K562 (cell line): ENCODE results near the gene CNOT10. TPM values are rescaled to one million over a fixed set of nuclear protein-coding genes. Genes with fewer than 3 reads are reported as not detected.

Experiments
- CBX3 ChIP-seq, 2 experiments: IDR thresholded peaks; 1 replicate in 1 of 2; 2 replicates in 1 of 2; pipeline ENCODE4 v1.6.1; 2012; ENCODE audit warnings: inconsistent platforms in 2 of 2, low read length in 2 of 2, borderline replicate concordance in 1 of 2, control low read depth in 1 of 2
- CXXC5 ChIP-seq: fragments of 250-450 bp; sonication (Bioruptor Pico); IDR thresholded peaks from 2 replicates; pipeline ENCODE4 v1.8.0; 2022; ENCODE audit warnings: inconsistent platforms, mild to moderate bottlenecking, moderate library complexity
- FOXJ2 ChIP-seq: fragments of 200-800 bp; sonication (Bioruptor generic); IDR thresholded peaks from 2 replicates; pipeline ENCODE4 v1.6.1; 2016; ENCODE audit warnings: missing genetic modification characterization, missing compliant biosample characterization
- GTF2F1 ChIP-seq: IDR thresholded peaks from 2 replicates; pipeline ENCODE4 v1.6.1; 2011; ENCODE audit warnings: low read depth, low read length, improper control_type of control experiment
- HMGN3 ChIP-seq: IDR thresholded peaks from 2 replicates; pipeline ENCODE4 v1.6.1; 2011; ENCODE audit warnings: borderline replicate concordance, low read depth, mild to moderate bottlenecking, mixed read lengths, low read length; ENCODE audit not compliant: insufficient read length; ENCODE audit errors: extremely low read depth
- KAT2B ChIP-seq: IDR thresholded peaks from one replicate; pipeline ENCODE4 v1.6.1; 2012; ENCODE audit warnings: low read depth, mild to moderate bottlenecking, control low read depth, inconsistent platforms, low read length, moderate library complexity
- NCOA4 ChIP-seq: fragments of 450-650 bp; IDR thresholded peaks from 2 replicates; pipeline ENCODE4 v1.6.1; 2018; ENCODE audit warnings: mild to moderate bottlenecking; ENCODE audit not compliant: partially characterized antibody
- RB1 ChIP-seq: fragments of 450-650 bp; IDR thresholded peaks from 2 replicates; pipeline ENCODE4 v1.6.1; 2017; ENCODE audit warnings: low read depth, mild to moderate bottlenecking
- RBM15 ChIP-seq: fragments of 200-400 bp; formaldehyde crosslinking; IDR thresholded peaks from 2 replicates; pipeline ENCODE4 v1.6.1; 2018; ENCODE audit warnings: mild to moderate bottlenecking, low read length, moderate library complexity; ENCODE audit not compliant: insufficient read depth
- RBM39 ChIP-seq: fragments of 200-400 bp; formaldehyde crosslinking; optimal IDR thresholded peaks from 2 replicates; pipeline ENCODE3; 2018; ENCODE audit warnings: low read depth, low read length
- RNF2 ChIP-seq: sonication (generic); IDR thresholded peaks from 2 replicates; pipeline ENCODE4 v1.6.1; 2016
- SMAD3 ChIP-seq: fragments of 450-650 bp; formaldehyde crosslinking; conservative IDR thresholded peaks from 2 replicates; pipeline ENCODE4 v1.4.0; 2020; ENCODE audit warnings: mild to moderate bottlenecking
- ZFP1 ChIP-seq: fragments of 450-650 bp; formaldehyde crosslinking; IDR thresholded peaks from 2 replicates; pipeline ENCODE4 v1.4.0; 2020; ENCODE audit warnings: mild to moderate bottlenecking, mixed read lengths
- ZNF174 ChIP-seq: fragments of 250-450 bp; sonication (Bioruptor Pico); IDR thresholded peaks from 2 replicates; pipeline ENCODE4 v1.4.0; 2020; ENCODE audit warnings: mild to moderate bottlenecking
- ZNF217 ChIP-seq: sonication (generic); formaldehyde crosslinking; IDR thresholded peaks from 2 replicates; pipeline ENCODE4 v1.8.0; 2022; ENCODE audit warnings: mild to moderate bottlenecking, missing genetic modification reagents
- ZNF232 ChIP-seq: sonication (generic); formaldehyde crosslinking; IDR thresholded peaks from 2 replicates; pipeline ENCODE4 v1.8.0; 2022; ENCODE audit warnings: mild to moderate bottlenecking, missing genetic modification reagents
- ZNF589 ChIP-seq: fragments of 200-800 bp; sonication (Bioruptor generic); IDR thresholded peaks from 2 replicates; pipeline ENCODE4 v1.6.1; 2016; ENCODE audit warnings: low read depth, missing genetic modification characterization, missing compliant biosample characterization
- polyA plus RNA-seq, 8 experiments: library from polyadenylated mRNA; depleted of rRNA in 4 of 8; stranded (reverse) in 5 of 8; unstranded in 3 of 8; fragments of >200 nt; fragmentation: Nextera tagmentation in 2 of 8; fragmentation: Illumina TruSeq in 1 of 8; extraction: Ambion mirVana in 2 of 8; extraction: Trizol in 1 of 8; gene quantifications; 2 replicates each; pipeline versions ENCODE4 v1.2.1 to v1.2.3, GENCODE V29; 2011 to 2014; ENCODE audit warnings: inconsistent platforms in 1 of 8, missing spikeins in 1 of 8
- total RNA-seq, 7 experiments: library from RNA; depleted of rRNA in 6 of 7; stranded (reverse); fragments of >200 nt in 6 of 7; fragmentation: Illumina TruSeq in 2 of 7; extraction: Trizol in 2 of 7; gene quantifications; 2 replicates each; pipeline versions ENCODE4 v1.2.1 to v1.2.3, GENCODE V29; 2011 to 2021; ENCODE audit warnings: low replicate concordance in 1 of 7
- TF ChIP-seq, protein P1 (sequence below): sonication (generic); formaldehyde crosslinking; IDR thresholded peaks from 2 replicates; pipeline ENCODE4 v1.8.0; 2023; ENCODE audit warnings: missing genetic modification reagents, mild to moderate bottlenecking, borderline replicate concordance
- TF ChIP-seq, protein P2 (sequence below): fragments of 250-450 bp; sonication (Bioruptor Pico); IDR thresholded peaks from 2 replicates; pipeline ENCODE4 v1.5.0; 2021
- TF ChIP-seq, protein P3 (sequence below): sonication (generic); formaldehyde crosslinking; IDR thresholded peaks from 2 replicates; pipeline ENCODE4 v1.8.1; 2023; ENCODE audit warnings: mild to moderate bottlenecking, missing genetic modification reagents, moderate library complexity

Gene CNOT10
- total and polyA plus RNA-seq, 9 of the 15 experiments (the other 6 are each of a cell fraction or from before 2014, with no cell fraction given) = 35.7 to 114 (median 81.9) TPM

DNA sequence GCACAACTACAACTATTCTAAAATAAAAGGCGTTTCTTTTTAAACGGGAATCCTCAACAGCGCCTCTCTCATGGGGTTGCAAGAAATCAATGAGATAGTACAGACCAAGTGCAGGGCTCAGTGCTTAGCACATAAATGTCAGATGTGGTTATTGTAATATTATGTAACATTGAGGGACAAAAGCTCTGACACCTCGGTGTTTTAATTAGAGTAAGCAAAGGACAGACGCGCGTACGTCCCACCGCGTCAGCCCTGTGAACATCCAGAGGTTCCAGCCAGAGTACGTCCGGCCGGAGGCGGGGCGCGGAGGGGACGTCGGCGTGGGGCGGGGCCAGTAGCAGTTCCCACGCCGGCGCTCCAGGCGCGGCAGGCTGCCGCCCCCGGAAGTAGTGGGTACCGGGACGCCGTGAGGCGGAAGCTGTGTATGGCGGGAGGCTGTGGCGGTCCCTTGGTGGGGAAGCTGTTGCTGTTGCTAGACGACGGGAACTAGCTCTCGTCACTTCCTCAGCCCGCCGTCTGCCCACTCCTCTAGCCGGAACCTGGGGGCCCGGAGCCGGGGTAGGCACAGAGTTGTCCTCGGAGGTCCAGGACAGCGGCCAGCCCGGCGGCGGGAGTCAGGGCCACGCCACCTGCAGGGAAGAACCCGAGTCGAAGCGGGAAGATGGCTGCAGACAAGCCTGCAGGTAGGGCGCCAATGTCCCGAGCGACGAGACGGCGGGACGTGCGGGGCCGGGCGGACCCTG is at the start of gene CNOT10 (continued):
- TF ChIP-seq, protein P1, sequence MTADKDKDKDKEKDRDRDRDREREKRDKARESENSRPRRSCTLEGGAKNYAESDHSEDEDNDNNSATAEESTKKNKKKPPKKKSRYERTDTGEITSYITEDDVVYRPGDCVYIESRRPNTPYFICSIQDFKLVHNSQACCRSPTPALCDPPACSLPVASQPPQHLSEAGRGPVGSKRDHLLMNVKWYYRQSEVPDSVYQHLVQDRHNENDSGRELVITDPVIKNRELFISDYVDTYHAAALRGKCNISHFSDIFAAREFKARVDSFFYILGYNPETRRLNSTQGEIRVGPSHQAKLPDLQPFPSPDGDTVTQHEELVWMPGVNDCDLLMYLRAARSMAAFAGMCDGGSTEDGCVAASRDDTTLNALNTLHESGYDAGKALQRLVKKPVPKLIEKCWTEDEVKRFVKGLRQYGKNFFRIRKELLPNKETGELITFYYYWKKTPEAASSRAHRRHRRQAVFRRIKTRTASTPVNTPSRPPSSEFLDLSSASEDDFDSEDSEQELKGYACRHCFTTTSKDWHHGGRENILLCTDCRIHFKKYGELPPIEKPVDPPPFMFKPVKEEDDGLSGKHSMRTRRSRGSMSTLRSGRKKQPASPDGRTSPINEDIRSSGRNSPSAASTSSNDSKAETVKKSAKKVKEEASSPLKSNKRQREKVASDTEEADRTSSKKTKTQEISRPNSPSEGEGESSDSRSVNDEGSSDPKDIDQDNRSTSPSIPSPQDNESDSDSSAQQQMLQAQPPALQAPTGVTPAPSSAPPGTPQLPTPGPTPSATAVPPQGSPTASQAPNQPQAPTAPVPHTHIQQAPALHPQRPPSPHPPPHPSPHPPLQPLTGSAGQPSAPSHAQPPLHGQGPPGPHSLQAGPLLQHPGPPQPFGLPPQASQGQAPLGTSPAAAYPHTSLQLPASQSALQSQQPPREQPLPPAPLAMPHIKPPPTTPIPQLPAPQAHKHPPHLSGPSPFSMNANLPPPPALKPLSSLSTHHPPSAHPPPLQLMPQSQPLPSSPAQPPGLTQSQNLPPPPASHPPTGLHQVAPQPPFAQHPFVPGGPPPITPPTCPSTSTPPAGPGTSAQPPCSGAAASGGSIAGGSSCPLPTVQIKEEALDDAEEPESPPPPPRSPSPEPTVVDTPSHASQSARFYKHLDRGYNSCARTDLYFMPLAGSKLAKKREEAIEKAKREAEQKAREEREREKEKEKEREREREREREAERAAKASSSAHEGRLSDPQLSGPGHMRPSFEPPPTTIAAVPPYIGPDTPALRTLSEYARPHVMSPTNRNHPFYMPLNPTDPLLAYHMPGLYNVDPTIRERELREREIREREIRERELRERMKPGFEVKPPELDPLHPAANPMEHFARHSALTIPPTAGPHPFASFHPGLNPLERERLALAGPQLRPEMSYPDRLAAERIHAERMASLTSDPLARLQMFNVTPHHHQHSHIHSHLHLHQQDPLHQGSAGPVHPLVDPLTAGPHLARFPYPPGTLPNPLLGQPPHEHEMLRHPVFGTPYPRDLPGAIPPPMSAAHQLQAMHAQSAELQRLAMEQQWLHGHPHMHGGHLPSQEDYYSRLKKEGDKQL (CRISPR knock-in tag) = no peak
- 0 out of 2 replicates have a peak, but pooled peaks have one; percentile 47 for TF ChIP-seq ZNF174
- no peak for TF ChIP-seq ZFP1
- TF ChIP-seq CXXC5 = peak; percentile 95
- no peak for TF ChIP-seq KAT2B
- TF ChIP-seq ZNF217 (CRISPR knock-in tag) = no peak
- no peak for TF ChIP-seq RBM15
- TF ChIP-seq RB1 = peak; percentile 93
- peak; percentile 52; the same call in 1 of the 2 replicates for TF ChIP-seq RNF2
- TF ChIP-seq NCOA4 = no peak
- TF ChIP-seq, protein P2, sequence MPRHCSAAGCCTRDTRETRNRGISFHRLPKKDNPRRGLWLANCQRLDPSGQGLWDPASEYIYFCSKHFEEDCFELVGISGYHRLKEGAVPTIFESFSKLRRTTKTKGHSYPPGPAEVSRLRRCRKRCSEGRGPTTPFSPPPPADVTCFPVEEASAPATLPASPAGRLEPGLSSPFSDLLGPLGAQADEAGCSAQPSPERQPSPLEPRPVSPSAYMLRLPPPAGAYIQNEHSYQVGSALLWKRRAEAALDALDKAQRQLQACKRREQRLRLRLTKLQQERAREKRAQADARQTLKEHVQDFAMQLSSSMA (CRISPR knock-in tag) = no peak
- TF ChIP-seq GTF2F1 = 0 out of 2 replicates have a peak, but pooled peaks have one; percentile 80
- no peak for TF ChIP-seq ZNF232 (CRISPR knock-in tag)
- TF ChIP-seq RBM39 = no peak
- TF ChIP-seq ZNF589 (CRISPR knock-in tag) = no peak
- peak; percentile 86 for TF ChIP-seq FOXJ2
- TF ChIP-seq CBX3 (IDR thresholded peaks at IDR 0.05; ENCODE audit: borderline replicate concordance in 1 of 2, low read length in 2 of 2) = no peak
- peak; percentile 80; the same call in 1 of the 2 replicates for TF ChIP-seq SMAD3 (CRISPR knock-in tag)
- TF ChIP-seq, protein P3, sequence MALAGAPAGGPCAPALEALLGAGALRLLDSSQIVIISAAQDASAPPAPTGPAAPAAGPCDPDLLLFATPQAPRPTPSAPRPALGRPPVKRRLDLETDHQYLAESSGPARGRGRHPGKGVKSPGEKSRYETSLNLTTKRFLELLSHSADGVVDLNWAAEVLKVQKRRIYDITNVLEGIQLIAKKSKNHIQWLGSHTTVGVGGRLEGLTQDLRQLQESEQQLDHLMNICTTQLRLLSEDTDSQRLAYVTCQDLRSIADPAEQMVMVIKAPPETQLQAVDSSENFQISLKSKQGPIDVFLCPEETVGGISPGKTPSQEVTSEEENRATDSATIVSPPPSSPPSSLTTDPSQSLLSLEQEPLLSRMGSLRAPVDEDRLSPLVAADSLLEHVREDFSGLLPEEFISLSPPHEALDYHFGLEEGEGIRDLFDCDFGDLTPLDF (CRISPR knock-in tag) = peak; percentile 54
- peak; percentile 89 for TF ChIP-seq HMGN3
